ENCODE data around the gene TMTC1.

TMTC1 gene

DNA sequence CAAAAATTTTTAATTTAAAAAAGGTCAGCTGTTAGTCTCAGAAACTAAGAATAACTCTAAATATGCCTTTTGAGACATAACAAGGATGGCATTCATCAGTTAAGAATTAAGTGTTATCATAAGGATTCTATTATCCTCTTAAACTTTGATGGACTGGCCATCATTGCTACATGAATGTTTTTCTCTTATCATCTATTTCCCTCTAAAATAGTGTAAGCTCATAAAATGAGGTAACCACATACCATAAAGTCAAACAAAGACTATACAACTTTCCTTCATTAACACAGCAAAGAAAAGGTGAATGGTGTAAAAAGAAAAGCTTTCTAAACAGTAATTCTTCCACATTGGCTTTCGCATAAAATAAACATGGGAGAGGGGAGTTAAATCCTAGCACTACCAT lies 41.1 kb downstream of the TMTC1 start:
- in situ Hi-C loops (cut with MboI; ENCODE audit: low sequenced_read_pairs): no loop called here
- H3K4me1 ChIP-seq: peaks cover 24% of the 10 kb centered on the region

DNA sequence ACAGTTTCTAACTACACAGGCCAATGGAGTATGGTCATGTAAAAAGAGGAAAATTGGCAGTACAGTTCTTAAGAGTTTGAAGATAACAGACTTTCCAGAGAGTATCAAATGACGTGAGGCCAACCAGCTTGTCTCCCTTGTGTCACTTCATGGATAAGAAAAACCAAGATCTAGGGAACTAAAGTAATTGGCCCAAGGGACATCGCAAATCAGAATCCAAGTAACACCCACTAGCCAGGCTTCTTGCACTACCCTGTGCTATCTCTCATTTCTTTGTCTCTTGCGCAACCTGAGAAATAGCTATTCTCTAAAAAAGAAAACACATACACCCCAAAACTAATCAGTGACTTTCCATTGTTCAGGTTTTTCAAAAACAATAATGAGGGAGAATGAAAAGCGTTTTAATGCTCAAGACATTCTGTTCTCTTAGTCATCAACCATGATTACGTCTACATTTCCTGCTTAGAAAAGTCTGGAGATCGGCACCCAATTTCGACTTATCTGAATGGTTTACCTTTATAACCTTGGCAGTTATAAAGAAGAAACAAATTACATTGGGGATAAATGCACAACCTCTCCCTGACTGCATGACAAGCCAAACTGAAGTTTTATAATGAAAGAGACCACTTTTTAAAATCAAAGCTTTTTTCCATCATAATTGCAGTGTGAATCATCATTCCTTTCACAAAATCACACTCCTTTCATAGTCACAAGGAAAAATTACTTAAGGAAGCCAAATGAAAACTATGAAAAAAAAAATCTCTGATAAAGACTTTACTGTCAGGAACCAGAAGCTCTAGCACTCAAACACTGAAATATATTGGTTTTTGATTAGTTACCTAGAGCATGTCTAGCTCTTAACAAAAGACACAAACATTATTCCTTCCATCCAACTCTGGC lies 42.1 kb downstream of the TMTC1 start:
- no peak for DNase-seq (ENCODE audit: low spot score in 2 of 2)
- Histone ChIP-seq H3K36me3 (replicated peaks) (no peaks in the 10 kb centered on the region), H3K27me3 (ENCODE audit: low read depth) (no peaks in the 10 kb centered on the region), H3K4me1 (peaks cover 24% of the 10 kb centered on the region), H3K4me3 (no peak overlapping the region), H3K9me3 (no peaks in the 10 kb centered on the region)
- in situ Hi-C loops (cut with MboI; ENCODE audit: low sequenced_read_pairs): no loop called here

More for the DNA sequence above, 41.1 kb downstream of the TMTC1 start:
- Histone ChIP-seq H3K9me3 (no peaks in the 10 kb centered on the region), H3K36me3 (replicated peaks) (no peaks in the 10 kb centered on the region), H3K27me3 (ENCODE audit: low read depth) (no peaks in the 10 kb centered on the region), H3K4me3 (no peak overlapping the region)
- DNase-seq (ENCODE audit: low spot score in 2 of 2): peak in 1 of 2 experiments; percentile 68

DNA sequence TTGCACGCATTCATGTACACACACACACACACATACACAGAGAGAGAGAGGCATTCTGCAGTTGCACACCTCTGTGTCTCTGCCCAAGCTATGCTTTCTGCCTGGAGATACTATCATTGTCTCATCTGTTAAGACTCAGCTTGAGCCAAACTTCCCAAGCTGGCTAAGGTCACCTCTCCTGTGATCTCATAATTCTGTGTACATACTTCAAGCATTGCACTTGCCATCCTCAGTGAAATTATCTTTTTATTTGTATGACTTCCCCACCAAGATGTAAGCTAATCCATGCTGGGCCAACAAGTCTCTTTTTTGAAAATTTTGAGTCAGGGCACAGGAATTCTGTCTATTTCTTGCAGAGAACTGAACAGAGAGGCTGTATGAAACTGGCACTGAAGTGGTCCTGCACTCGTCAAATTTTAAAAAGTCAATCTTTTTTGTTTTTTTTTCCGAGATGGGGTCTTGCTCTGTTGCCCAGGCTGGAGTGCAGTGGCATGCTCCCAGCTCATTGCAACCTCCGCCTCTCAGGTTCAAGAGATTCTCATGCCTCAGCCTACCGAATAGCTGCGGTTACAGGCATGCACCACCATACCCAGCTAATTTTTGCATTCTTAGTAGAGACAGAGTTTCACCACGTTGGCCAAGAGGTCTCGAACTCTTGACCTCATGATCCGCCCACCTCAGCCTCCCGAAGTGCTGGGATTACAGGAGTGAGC lies 44.3 kb downstream of the TMTC1 start:
- no peak overlapping the region for H3K4me3 ChIP-seq
- in situ Hi-C loops (cut with MboI; ENCODE audit: low sequenced_read_pairs): no loop called here
- no peak for DNase-seq (ENCODE audit: low spot score in 2 of 2)
- H3K4me1 ChIP-seq: peaks cover 24% of the 10 kb centered on the region
- no peaks in the 10 kb centered on the region for H3K36me3 ChIP-seq (replicated peaks)
- H3K9me3 ChIP-seq: no peaks in the 10 kb centered on the region
- H3K27me3 ChIP-seq (ENCODE audit: low read depth): no peaks in the 10 kb centered on the region

DNA sequence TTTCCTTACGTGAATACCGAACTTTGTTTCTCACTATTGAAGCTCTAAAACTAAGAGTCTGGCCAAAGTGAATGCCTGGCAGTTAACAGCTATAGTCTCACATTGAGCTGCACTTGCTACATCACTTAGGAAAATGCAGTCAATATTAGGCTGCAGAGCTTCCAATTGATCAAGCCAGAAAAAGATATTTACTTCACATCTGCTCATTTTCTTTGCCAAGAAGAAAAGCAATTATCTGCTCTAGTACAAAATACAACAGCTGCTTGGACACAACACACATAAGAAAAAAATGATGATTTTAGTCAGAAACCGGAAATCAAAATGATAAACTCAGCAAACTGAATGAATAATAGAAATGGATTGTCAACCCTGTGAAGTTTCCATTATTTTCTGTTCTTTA lies 45.4 kb downstream of the TMTC1 start:
- Histone ChIP-seq H3K4me1 (peaks cover 24% of the 10 kb centered on the region), H3K4me3 (no peak overlapping the region), H3K27me3 (ENCODE audit: low read depth) (no peaks in the 10 kb centered on the region), H3K9me3 (no peaks in the 10 kb centered on the region), H3K36me3 (replicated peaks) (no peaks in the 10 kb centered on the region)
- in situ Hi-C loops (cut with MboI; ENCODE audit: low sequenced_read_pairs): no loop called here
- no peak for DNase-seq (ENCODE audit: low spot score in 2 of 2)

DNA sequence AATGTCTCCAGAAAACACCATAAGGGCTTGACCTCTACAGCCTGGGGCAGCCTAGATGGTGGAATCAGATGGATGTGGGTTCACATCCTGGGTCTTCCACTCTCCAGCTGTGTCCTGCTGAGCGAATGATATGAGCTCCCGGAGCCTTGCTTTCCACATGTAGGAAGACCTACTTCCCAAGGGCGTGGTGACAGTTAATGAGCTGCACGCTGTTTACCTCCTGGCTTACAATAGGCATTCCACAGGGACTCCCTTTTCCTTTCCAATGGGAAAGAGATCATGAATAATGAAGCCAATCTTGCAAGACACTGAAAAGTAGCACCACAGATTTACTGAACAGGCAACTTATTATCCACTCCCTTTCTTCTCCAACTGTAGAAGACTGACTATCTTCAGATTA lies 46.1 kb downstream of the TMTC1 start:
- Histone ChIP-seq H3K36me3 (replicated peaks) (no peaks in the 10 kb centered on the region), H3K27me3 (ENCODE audit: low read depth) (no peaks in the 10 kb centered on the region), H3K4me1 (peaks cover 17% of the 10 kb centered on the region), H3K9me3 (no peaks in the 10 kb centered on the region), H3K4me3 (no peak overlapping the region)
- in situ Hi-C loops (cut with MboI; ENCODE audit: low sequenced_read_pairs): no loop called here
- DNase-seq (ENCODE audit: low spot score in 2 of 2): peak in 1 of 2 experiments; percentile 13

DNA sequence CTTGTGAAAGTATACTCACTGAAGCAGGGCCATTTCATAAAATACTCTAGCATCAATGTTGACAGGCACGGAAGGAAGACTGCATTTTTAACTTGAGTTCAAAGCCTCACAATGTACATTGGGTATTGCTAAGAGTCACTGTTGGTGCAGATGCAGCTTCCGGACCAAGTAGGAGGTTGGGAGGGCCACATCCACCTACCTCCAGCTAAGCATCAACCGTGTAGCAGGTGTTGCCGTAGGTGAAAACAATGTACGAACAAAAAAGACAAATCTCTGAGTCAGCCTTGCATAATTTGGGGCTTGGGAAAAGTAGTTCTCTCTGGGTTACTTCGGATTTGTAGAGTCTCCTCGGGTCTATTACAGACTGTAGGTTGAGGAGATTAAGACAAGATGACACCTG lies 48.1 kb downstream of the TMTC1 start:
- Histone ChIP-seq H3K4me1 (peaks cover 4% of the 10 kb centered on the region), H3K9me3 (no peaks in the 10 kb centered on the region), H3K27me3 (ENCODE audit: low read depth) (no peaks in the 10 kb centered on the region), H3K4me3 (no peak overlapping the region), H3K36me3 (replicated peaks) (no peaks in the 10 kb centered on the region)
- in situ Hi-C loops (cut with MboI; ENCODE audit: low sequenced_read_pairs): no loop called here
- DNase-seq (ENCODE audit: low spot score in 2 of 2): no peak

DNA sequence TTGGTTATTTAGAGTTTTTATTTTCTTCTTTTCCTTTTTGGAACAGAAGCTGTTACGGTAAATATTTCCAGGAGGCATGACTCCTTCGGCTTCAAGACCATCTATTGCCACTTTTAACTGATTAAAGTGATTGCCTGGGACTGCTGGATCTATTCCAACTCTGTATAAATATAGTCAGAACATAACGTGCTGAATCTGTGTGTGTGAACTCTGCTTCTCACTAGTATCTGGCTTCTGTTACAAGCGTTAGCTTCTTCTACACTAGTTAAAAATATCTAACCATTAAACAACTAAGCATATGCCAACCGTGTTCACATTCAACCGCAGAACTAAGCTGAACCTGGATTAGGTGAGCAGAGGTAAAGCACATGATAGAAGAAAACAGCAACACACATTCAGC lies 49.0 kb downstream of the TMTC1 start:
- no peak for DNase-seq (ENCODE audit: low spot score in 2 of 2)
- no peaks in the 10 kb centered on the region for H3K9me3 ChIP-seq
- H3K4me3 ChIP-seq: no peak overlapping the region
- no peaks in the 10 kb centered on the region for H3K27me3 ChIP-seq (ENCODE audit: low read depth)
- in situ Hi-C loops (cut with MboI; ENCODE audit: low sequenced_read_pairs): no loop called here
- H3K4me1 ChIP-seq: peaks cover 4% of the 10 kb centered on the region
- H3K36me3 ChIP-seq (replicated peaks): no peaks in the 10 kb centered on the region

DNA sequence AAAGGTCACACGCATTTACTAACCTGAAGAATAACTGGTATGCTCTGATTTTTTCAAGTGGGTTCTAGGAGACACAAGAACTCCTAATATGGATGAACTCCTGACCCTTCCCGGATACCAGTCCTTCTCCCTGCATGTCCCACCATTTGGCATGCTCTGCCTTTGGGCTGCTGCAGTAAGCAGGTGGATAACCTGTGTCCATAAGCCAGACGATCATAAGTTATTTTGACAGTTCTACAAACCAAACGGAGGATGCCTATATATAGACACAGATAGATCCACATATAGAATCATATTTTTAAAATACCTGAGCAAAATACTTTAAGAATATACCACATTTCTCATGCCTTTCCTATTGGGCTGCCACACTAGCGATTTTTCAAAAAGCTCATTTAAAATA lies 49.4 kb downstream of the TMTC1 start:
- Histone ChIP-seq H3K9me3 (no peaks in the 10 kb centered on the region), H3K4me3 (no peak overlapping the region), H3K27me3 (ENCODE audit: low read depth) (no peaks in the 10 kb centered on the region), H3K4me1 (peaks cover 4% of the 10 kb centered on the region), H3K36me3 (replicated peaks) (no peaks in the 10 kb centered on the region)
- in situ Hi-C loops (cut with MboI; ENCODE audit: low sequenced_read_pairs): no loop called here
- DNase-seq (ENCODE audit: low spot score in 2 of 2): no peak

DNA sequence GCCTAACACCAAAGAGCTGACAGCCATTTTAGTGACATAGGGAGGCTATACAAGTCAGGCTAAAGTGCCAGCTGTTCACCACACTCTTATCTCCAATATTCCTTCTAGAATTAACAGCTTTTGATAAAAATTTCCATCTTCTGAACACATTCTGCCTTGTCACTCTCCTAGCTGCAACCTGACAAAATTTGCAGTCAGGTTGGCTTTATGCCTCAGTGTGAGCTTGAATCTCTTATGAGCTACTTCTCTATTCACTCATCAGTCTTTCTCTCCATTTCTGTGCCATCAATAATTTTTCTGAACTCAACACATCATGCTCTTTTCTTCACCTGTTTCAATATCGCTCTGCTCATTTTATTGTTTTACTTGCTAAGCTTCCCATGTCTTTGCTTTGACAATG lies 50.2 kb downstream of the TMTC1 start:
- Histone ChIP-seq H3K4me1 (peaks cover 4% of the 10 kb centered on the region), H3K4me3 (no peak overlapping the region), H3K27me3 (ENCODE audit: low read depth) (no peaks in the 10 kb centered on the region), H3K36me3 (replicated peaks) (no peaks in the 10 kb centered on the region), H3K9me3 (no peaks in the 10 kb centered on the region)
- in situ Hi-C loops (cut with MboI; ENCODE audit: low sequenced_read_pairs): no loop called here
- DNase-seq (ENCODE audit: low spot score in 2 of 2): no peak

DNA sequence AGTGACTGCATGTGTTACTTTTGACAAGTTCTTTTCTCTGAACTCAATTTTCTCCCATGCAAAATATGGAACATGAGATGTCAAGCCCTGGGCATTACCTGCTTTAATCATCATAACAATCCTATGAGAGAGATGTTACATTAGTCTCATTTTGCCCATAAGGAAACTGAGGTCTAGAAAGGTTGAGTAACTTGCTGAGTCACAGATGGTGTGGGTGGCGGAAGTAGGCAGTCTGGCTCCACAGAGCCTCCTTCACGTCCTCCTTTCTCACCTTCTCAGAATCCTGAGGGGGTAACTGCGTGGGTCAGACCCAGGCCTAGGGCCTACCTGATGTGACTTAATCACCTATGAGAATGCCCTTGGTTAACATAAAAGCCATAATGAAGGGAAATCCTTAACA lies 50.7 kb downstream of the TMTC1 start:
- Histone ChIP-seq H3K36me3 (replicated peaks) (no peaks in the 10 kb centered on the region), H3K4me1 (peaks cover 4% of the 10 kb centered on the region), H3K4me3 (no peak overlapping the region), H3K27me3 (ENCODE audit: low read depth) (no peaks in the 10 kb centered on the region), H3K9me3 (no peaks in the 10 kb centered on the region)
- in situ Hi-C loops (cut with MboI; ENCODE audit: low sequenced_read_pairs): no loop called here
- no peak for DNase-seq (ENCODE audit: low spot score in 2 of 2)

DNA sequence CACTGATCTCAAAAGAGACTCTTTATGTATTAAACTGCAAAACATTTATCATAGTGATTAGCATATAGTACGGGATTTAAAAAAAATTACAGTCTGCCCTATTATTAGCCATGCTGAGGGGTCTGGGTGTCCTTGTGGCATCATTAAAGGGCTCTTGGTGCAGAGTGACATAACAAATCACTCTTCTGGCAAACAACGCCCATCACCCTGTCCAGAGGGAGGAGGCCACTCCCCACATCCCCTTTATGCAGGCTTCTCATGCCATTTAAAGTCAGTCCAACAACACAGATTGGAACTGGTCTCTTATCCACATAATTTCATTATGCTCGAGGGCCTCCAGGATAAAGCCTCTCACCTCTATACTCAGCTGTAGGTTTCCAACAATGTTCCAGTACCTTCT lies 51.1 kb downstream of the TMTC1 start:
- in situ Hi-C loops (cut with MboI; ENCODE audit: low sequenced_read_pairs): no loop called here
- Histone ChIP-seq H3K36me3 (replicated peaks) (no peaks in the 10 kb centered on the region), H3K4me1 (peaks cover 4% of the 10 kb centered on the region), H3K27me3 (ENCODE audit: low read depth) (no peaks in the 10 kb centered on the region), H3K9me3 (no peaks in the 10 kb centered on the region), H3K4me3 (no peak overlapping the region)
- DNase-seq (ENCODE audit: low spot score in 2 of 2): peak in 1 of 2 experiments; percentile 13

DNA sequence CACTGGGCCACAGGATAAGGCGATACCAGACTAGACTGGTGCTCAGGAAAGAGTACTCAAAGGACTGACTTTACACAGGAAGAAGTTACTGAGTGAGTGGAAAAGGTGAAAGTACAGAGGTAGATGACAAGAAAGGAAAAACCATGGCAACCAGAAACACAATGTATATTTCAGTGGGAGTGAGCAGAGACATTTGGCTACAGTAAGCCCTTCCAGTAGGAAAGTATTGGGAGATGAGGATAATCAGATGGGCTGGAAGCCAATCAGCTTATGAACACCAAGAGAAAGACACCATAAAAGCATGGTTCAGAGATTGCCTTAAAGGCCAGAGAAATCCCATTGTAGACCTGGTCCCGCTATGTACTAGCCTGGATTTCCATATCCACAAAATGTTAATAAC lies 51.6 kb downstream of the TMTC1 start:
- Histone ChIP-seq H3K27me3 (ENCODE audit: low read depth) (no peaks in the 10 kb centered on the region), H3K4me3 (no peak overlapping the region), H3K36me3 (replicated peaks) (no peaks in the 10 kb centered on the region), H3K4me1 (peaks cover 4% of the 10 kb centered on the region), H3K9me3 (no peaks in the 10 kb centered on the region)
- DNase-seq (ENCODE audit: low spot score in 2 of 2): peak; percentile 33 to 52
- in situ Hi-C loops (cut with MboI; ENCODE audit: low sequenced_read_pairs): no loop called here

DNA sequence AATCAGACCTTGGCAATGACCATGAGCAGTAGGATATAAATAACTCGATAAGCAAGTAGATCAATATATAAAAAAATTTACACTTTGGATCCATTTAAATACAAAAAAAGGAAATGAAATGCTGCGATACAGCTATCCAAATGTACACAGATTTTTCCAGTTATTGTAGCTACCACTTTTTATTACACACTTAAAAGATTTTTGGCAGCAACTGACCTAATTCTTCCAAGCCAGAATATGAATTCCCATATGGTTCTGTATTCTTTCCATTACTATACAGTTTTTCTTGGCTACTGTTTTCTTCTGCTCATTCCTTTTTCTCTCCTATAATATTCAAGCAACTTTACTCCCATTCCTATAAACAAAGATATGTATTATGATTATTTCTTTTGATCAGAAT lies 52.2 kb downstream of the TMTC1 start:
- H3K36me3 ChIP-seq (replicated peaks): no peaks in the 10 kb centered on the region
- no peak overlapping the region for H3K4me3 ChIP-seq
- no peaks in the 10 kb centered on the region for H3K9me3 ChIP-seq
- DNase-seq (ENCODE audit: low spot score in 2 of 2): no peak
- H3K4me1 ChIP-seq: peaks cover 4% of the 10 kb centered on the region
- H3K27me3 ChIP-seq (ENCODE audit: low read depth): no peaks in the 10 kb centered on the region
- in situ Hi-C loops (cut with MboI; ENCODE audit: low sequenced_read_pairs): no loop called here

DNA sequence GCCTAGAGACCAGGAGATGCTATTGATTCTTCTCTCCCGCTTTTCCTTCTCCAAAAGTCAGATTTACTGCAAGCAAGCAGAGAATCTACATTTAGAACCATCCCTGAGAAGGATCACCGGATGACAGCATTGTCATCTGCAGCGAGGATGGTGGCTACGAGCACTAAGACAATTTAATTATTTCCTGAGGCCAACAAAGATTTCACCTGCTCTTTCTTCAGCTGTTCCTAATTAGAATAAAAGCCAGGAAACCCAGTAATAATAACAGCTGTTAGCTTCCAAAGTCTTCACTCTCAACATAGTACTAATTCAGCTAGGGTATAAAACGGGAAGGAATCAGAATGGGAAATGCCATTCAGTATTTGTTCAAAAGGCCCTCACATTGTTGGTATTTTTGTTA lies 53.3 kb downstream of the TMTC1 start:
- no peaks in the 10 kb centered on the region for H3K36me3 ChIP-seq (replicated peaks)
- no peak for DNase-seq (ENCODE audit: low spot score in 2 of 2)
- H3K4me3 ChIP-seq: no peak overlapping the region
- H3K27me3 ChIP-seq (ENCODE audit: low read depth): no peaks in the 10 kb centered on the region
- in situ Hi-C loops (cut with MboI; ENCODE audit: low sequenced_read_pairs): no loop called here
- no peaks in the 10 kb centered on the region for H3K9me3 ChIP-seq
- H3K4me1 ChIP-seq: peaks cover 12% of the 10 kb centered on the region

Measured in HAP-1 (cell line).